OCI-LY7 (cell line): ENCODE measurements around the gene COX6A1.

Experiments used
- EZH2phosphoT487 ChIP-seq: fragments of 200-600 bp; sonication (generic); IDR thresholded peaks from 2 replicates; pipeline ENCODE4 v1.6.1; 2018; ENCODE audit warnings: low read depth, borderline replicate concordance, mild to moderate bottlenecking, mixed run types, antibody characterized with exemption, low read length, moderate library complexity, mixed read lengths
- TF ChIP-seq, protein P1 (sequence below): fragments of 200-600 bp; sonication (generic); conservative IDR thresholded peaks from 2 replicates; pipeline ENCODE4 v1.5.1; 2014; ENCODE audit warnings: mild to moderate bottlenecking, antibody characterized with exemption, low read length, moderate library complexity, mixed read lengths

DNA sequence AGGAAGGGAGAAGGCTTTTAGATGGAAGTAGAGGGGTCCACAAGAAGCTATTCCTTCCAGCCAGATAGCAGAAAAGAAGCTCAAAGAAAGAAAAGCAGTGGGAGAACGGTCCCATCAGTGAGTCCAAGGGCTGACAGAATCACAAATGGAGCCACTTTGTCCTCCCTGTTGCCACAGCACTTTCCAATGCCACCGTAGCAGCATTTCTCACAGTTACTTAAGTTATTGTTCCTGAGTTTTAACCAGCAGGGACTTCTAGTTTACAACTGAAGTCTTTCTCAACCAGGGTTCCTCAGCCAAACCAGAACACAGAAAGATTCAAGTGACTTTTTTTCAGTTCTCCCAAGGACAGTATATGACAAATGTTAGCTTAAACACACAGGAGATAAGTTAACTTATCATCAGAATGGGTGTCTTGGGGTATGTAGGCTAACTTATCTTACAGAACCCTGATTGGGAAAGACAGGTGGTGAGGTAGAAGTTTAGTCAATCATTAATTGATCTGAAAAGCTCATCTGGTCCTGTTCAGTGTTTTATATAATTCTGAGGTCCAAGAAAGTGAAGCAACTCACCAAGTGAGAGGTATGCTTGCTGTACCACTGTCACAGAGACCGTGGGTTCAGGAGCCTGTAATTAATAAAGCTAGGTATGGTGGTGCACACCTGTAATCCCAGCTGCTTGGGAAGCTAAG is 15.3 kb downstream of the COX6A1 start:
- TF ChIP-seq, protein P1, sequence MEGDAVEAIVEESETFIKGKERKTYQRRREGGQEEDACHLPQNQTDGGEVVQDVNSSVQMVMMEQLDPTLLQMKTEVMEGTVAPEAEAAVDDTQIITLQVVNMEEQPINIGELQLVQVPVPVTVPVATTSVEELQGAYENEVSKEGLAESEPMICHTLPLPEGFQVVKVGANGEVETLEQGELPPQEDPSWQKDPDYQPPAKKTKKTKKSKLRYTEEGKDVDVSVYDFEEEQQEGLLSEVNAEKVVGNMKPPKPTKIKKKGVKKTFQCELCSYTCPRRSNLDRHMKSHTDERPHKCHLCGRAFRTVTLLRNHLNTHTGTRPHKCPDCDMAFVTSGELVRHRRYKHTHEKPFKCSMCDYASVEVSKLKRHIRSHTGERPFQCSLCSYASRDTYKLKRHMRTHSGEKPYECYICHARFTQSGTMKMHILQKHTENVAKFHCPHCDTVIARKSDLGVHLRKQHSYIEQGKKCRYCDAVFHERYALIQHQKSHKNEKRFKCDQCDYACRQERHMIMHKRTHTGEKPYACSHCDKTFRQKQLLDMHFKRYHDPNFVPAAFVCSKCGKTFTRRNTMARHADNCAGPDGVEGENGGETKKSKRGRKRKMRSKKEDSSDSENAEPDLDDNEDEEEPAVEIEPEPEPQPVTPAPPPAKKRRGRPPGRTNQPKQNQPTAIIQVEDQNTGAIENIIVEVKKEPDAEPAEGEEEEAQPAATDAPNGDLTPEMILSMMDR, result no peak
- no peak for TF ChIP-seq EZH2phosphoT487
